Measurements from ENCODE around the gene CD2BP2. TPM values are rescaled to one million over a fixed set of nuclear protein-coding genes. Genes with fewer than 3 reads are reported as not detected.

CD2BP2 gene
- total RNA-seq, 4 donors from 2014 or later, result 21.9 to 38.0 (median 28.5) TPM

GRCh38 chr16:30380803-30381208 is 25.7 kb upstream of the CD2BP2 start:
- TF ChIP-seq POLR2A (IDR thresholded peaks at IDR 0.05), result no peak
- TF ChIP-seq, protein P1, sequence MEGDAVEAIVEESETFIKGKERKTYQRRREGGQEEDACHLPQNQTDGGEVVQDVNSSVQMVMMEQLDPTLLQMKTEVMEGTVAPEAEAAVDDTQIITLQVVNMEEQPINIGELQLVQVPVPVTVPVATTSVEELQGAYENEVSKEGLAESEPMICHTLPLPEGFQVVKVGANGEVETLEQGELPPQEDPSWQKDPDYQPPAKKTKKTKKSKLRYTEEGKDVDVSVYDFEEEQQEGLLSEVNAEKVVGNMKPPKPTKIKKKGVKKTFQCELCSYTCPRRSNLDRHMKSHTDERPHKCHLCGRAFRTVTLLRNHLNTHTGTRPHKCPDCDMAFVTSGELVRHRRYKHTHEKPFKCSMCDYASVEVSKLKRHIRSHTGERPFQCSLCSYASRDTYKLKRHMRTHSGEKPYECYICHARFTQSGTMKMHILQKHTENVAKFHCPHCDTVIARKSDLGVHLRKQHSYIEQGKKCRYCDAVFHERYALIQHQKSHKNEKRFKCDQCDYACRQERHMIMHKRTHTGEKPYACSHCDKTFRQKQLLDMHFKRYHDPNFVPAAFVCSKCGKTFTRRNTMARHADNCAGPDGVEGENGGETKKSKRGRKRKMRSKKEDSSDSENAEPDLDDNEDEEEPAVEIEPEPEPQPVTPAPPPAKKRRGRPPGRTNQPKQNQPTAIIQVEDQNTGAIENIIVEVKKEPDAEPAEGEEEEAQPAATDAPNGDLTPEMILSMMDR (IDR thresholded peaks at IDR 0.05), result no peak
- Histone ChIP-seq H3K4me1 (peaks cover 13 to 51% (median 16%) of the 10 kb centered on the region in 3 donors), H3K9me3 (no peaks in the 10 kb centered on the region), H3K27ac (peak overlapping the region in 2 of 4 donors; percentile 52 to 60), H3K36me3 (no peaks in the 10 kb centered on the region), H3K4me3 (no peak overlapping the region), H3K27me3 (no peaks in the 10 kb centered on the region)
- intact Hi-C loops (cut with DNase I), result no loop called here
- no peak for DNase-seq
- WGBS, 2 donors, result 74 to 75% methylated on average over 4 to 5 of the region's 6 CpGs

DNA sequence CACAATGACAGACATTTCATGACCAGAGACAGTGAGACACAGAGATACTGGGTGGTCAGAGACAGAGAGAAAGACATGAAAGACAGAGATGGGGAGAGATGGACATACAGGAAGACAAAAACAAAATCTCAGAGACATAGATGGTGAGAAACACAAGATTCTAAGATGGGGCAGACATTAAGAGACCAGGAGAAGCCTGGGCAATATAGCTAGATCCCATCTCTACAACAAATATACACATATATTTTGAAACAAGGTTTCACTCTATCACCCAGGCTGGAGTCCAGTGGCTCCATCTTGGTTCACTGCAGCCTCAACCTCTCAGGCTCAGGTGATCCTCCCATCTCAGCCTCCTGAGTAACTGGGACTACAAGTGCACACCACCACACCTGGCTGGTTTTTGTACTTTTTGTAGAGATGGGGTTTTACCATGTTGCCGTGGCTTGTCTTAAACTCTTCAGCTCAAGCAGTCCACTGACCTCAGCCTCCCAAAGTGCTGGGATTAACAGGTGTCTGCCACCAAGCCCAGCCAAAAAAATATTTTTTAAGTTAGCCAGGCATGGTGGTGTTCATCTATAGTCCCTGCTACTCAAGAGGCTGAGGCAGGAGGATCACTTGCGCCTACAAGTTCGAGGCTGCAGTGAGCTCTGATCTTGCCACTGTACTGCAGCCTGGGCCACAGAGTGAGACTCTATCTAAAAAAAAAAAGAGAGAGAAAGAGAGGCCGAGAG is 25.1 kb upstream of the CD2BP2 start:
- peak overlapping the region in 1 of 4 donors; percentile 60 for H3K27ac ChIP-seq
- TF ChIP-seq, protein P1 (IDR thresholded peaks at IDR 0.05), result no peak
- TF ChIP-seq POLR2A (IDR thresholded peaks at IDR 0.05), result no peak
- H3K9me3 ChIP-seq, result no peaks in the 10 kb centered on the region
- no peaks in the 10 kb centered on the region for H3K27me3 ChIP-seq
- DNase-seq, result no peak
- WGBS, 2 donors, result 87 to 95% methylated on average over 3 to 4 of the region's 4 CpGs
- H3K4me1 ChIP-seq, result peaks cover 13 to 51% (median 16%) of the 10 kb centered on the region in 3 donors
- no peak overlapping the region for H3K4me3 ChIP-seq
- intact Hi-C loops (cut with DNase I), result no loop called here
- H3K36me3 ChIP-seq, result no peaks in the 10 kb centered on the region

DNA sequence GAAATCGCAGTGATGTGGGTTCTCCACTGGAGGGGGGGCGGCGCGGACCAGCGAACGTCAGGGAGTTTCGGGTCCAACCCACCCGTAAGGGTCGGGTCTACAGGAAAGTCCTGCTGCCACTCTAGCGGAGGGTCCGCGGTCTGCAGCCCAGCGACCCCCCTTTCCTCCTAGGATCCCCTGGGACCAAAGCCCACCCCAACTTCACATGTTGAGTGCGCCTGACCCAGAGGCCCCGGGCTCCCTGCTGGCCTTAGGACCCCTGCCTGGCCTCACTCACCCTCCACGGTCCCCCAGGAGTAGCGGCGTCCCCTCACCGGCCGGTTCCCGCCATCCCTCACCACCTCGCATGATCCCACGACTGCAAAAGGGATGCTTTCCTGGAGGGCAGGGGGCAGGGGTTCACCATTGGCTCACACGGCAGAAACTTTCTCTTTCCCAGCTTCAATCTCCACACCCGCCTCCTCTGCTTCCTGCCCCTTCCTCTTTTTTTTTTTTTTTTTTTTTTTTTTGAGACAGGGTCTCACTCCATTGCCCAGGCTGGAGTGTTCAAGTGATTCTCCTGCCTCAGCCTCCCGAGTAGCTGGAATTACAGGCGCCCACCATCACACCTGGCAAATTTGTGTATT is 24.2 kb upstream of the CD2BP2 start:
- intact Hi-C loops (cut with DNase I), result no loop called here
- TF ChIP-seq, protein P1 (IDR thresholded peaks at IDR 0.05), result peak in 1 of 6 experiments; percentile 15
- TF ChIP-seq POLR2A (IDR thresholded peaks at IDR 0.05), result no peak

GRCh38 chr16:30378236-30379157 is 23.4 kb upstream of the CD2BP2 start:
- Histone ChIP-seq H3K36me3 (no peaks in the 10 kb centered on the region), H3K27me3 (no peaks in the 10 kb centered on the region), H3K27ac (peak overlapping the region; percentile 93 to 99 (median 99)), H3K9me3 (no peaks in the 10 kb centered on the region), H3K4me3 (peak overlapping the region; percentile 42 to 87 (median 62)), H3K4me1 (peaks cover 13 to 47% (median 16%) of the 10 kb centered on the region in 3 donors)
- WGBS, 2 donors, result 1 to 2% methylated on average over 18 to 19 of the region's 67 CpGs
- peak; percentile 94 for DNase-seq
- TF ChIP-seq, protein P1 (IDR thresholded peaks at IDR 0.05), result peak in 1 of 6 experiments; percentile 18
- peak in 2 of 4 donors; percentile 30 to 83 for TF ChIP-seq POLR2A (IDR thresholded peaks at IDR 0.05)
- intact Hi-C loops (cut with DNase I), result no loop called here

More for the DNA sequence above, 24.2 kb upstream of the CD2BP2 start:
- 62 to 63% methylated on average over 12 to 14 of the region's 27 CpGs for WGBS, 2 donors
- Histone ChIP-seq H3K4me3 (peak overlapping the region; percentile 42 to 87 (median 62)), H3K36me3 (no peaks in the 10 kb centered on the region), H3K4me1 (peaks cover 13 to 51% (median 16%) of the 10 kb centered on the region in 3 donors), H3K27me3 (no peaks in the 10 kb centered on the region), H3K27ac (peak overlapping the region; percentile 93 to 99 (median 99)), H3K9me3 (no peaks in the 10 kb centered on the region)
- no peak for DNase-seq

Data from esophagus squamous epithelium (tissue), 5 donors.